ENCODE results near the gene ZCCHC12.
"Not testable (repeated sequence)": the region's sequence is repeated elsewhere in the genome, so short reads cannot be mapped to it uniquely, and the experiment has no call there.

The ZCCHC12 gene

DNA sequence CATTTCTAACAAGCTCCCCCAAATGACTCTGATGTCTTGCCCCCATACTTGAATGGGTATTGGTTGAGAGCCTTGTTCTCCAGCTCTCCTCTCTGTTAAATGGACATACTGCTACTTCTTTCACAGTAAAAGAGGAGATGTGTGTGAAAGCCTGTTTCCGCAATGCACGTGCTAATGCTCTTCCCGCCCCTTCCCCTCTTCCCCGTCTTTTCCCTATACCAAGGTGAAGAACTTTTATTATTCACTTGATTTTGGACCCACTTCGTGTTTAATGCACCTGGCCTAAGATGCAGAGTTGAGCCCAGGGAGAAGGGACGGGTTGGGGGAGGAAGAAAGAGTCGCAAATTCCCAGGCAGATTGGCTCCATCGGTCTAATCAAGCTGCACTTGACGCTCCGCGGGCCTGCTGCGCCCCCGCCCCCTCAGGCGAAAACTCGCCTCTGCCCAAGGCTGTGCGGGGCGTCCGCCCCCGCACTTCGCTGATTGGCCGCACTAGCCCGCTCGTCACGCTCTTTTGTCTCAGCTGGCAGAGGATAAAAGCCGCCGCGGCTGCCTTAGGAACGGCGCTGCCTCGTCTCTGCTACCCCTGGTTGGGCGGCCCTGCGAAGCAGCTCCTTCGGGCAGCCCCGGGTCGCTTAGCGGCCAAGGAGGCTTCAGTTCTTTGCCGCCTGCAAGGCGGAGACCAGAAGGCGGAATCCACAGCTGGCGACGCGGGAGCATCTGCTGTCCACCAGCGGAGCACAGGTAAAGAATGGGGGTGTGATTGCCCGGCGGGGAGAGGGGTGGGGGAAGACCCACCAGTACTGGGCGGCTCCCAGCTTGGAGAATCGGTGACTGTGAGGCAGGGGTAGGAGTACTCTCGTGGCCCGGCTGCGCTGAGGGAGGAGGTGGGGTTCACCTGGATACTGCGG is at the start of gene ZCCHC12:
Gene ZCCHC12, plus strand, starts transcription at position 562 of the 910 bp plus-strand sequence. CDS start 1,421 bp downstream, outside the sequence.
- no peak within 1 kb of the TSS for H3K9ac ChIP-seq (ENCODE audit: low read length)
- H3K27me3 ChIP-seq (ENCODE audit: control insufficient read depth in 1 of 2, insufficient read depth in 2 of 2, low read length in 2 of 2) = peaks cover 9 to 33% of the 10 kb centered on the region in 2 donors

DNA sequence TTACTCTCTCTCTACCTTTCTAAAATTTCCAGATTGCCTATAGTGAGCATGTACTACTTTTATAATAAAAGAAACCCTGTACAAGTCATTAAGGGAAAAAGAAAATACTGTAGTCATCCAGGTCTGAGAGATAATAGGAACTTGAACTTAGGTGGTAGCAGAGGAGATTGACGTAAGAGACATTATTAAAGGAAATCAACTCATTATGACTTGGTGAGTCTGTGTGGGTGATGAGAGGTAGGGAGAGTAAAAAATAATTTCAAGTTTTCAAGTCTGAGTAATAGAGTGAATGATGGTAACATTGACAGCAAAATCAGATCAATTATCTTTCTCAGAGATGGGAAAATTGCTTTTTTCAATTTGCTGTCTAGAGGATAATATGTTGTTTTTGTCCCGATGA is 44.0 kb upstream of the ZCCHC12 start:
- no peak overlapping the region for H3K4me3 ChIP-seq (ENCODE audit: low read depth in 1 of 2, low read length in 2 of 2)
- H3K9me3 ChIP-seq (ENCODE audit: low read length) = no peaks in the 10 kb centered on the region
- H3K4me1 ChIP-seq (ENCODE audit: insufficient read depth, low read length) = peaks cover 6% of the 10 kb centered on the region
- H3K27ac ChIP-seq (ENCODE audit: low read depth, low read length) = no peak overlapping the region
- no peak overlapping the region for H3K9ac ChIP-seq (ENCODE audit: low read length)
- no peaks in the 10 kb centered on the region for H3K27me3 ChIP-seq (ENCODE audit: control insufficient read depth in 1 of 2, insufficient read depth in 2 of 2, low read length in 2 of 2)
- no peaks in the 10 kb centered on the region for H3K36me3 ChIP-seq (ENCODE audit: insufficient read depth, low read length)

More for the DNA sequence above, at the start of gene ZCCHC12:
- Histone ChIP-seq H3K4me1 (ENCODE audit: insufficient read depth, low read length) (no peaks in the 10 kb centered on the region), H3K9me3 (ENCODE audit: low read length) (no peaks in the 10 kb centered on the region), H3K36me3 (ENCODE audit: insufficient read depth, low read length) (no peaks in the 10 kb centered on the region), H3K4me3 (ENCODE audit: low read depth in 1 of 2, low read length in 2 of 2) (peak within 1 kb of the TSS in 1 of 2 donors; percentile 47), H3K27ac (ENCODE audit: low read depth, low read length) (no peak within 1 kb of the TSS)

DNA sequence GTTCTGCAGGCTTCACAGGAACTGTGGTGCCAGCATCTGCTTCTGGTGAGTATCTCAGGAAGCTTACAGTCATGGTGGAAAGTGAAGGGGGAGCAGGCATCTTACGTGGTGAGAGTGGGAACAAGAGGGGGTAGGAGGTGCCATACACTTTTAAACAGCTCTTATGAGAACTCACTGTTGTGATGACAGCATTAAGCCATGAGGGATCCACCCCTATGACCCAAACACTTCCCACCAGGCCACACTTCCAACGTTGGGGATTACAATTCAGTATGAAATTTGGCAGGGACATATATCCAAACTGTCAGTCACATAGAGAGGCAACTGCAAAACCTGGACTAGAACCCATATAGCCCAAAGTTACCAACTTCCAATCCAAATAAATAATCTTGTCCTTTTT is 43.1 kb upstream of the ZCCHC12 start:
- Histone ChIP-seq H3K27ac (ENCODE audit: low read depth, low read length) (no peak overlapping the region), H3K36me3 (ENCODE audit: insufficient read depth, low read length) (no peaks in the 10 kb centered on the region), H3K4me3 (ENCODE audit: low read depth in 1 of 2, low read length in 2 of 2) (no peak overlapping the region), H3K9me3 (ENCODE audit: low read length) (no peaks in the 10 kb centered on the region), H3K4me1 (ENCODE audit: insufficient read depth, low read length) (peaks cover 6% of the 10 kb centered on the region), H3K27me3 (ENCODE audit: control insufficient read depth in 1 of 2, insufficient read depth in 2 of 2, low read length in 2 of 2) (no peaks in the 10 kb centered on the region), H3K9ac (ENCODE audit: low read length) (no peak overlapping the region)

DNA sequence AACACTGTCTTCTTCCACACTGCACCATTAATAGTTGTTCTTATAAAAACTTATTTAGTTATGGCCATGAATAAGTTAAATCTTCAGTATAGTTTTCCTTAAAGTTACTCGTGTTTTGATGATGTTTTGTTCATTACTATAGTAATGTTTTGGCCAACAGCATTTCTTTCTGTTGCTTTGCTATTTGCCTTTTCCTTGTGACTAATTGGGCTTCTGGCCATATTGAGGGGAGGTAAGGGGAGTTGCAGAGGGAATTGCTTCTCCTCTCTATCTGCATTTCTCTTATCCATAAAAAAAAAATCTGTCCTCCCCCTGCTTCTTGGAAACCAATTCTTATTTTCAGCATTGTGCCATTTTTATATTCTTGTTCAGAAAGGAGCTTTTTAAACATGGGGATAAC is 42.7 kb upstream of the ZCCHC12 start:
- no peak overlapping the region for H3K27ac ChIP-seq (ENCODE audit: low read depth, low read length)

DNA sequence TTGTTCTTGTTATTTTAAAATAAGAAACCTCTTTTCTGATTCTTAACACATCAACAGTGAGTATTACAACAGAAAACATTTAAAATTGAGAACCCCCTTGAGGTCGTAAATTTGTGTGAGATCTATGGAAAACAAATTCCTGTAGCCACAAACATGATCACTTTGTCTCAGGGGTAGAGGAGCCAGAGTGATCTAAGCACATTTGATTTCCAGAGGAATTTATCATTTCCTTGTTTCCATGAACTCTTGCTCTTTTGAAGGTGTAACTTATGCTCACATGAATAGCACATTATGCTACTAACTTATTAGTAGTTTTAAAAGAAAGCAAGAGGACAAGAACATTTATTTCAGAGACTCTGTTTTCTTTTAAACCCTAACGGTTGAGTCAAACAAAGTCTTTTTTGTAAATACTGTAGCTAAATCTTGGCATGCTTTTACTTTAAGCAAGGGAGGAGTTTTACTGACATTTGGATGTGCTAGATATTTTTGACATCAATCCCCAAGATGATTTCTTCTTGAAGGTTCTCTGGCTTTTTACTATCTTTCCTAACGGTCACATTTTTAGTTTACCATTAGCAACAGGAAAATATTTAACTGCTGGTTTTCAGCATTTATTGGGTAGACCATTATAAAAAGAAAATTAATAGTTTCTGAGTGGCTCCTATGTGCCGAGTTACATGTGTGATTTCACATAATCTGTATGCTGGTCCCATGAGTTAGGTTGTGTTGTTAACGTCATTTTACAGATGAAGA is 27.9 kb upstream of the ZCCHC12 start:
- Histone ChIP-seq H3K27me3 (ENCODE audit: control insufficient read depth in 1 of 2, insufficient read depth in 2 of 2, low read length in 2 of 2) (peaks cover 0 to 8% of the 10 kb centered on the region in 2 donors), H3K9me3 (ENCODE audit: low read length) (no peaks in the 10 kb centered on the region), H3K27ac (ENCODE audit: low read depth, low read length) (peak overlapping the region; percentile 7), H3K4me3 (ENCODE audit: low read depth in 1 of 2, low read length in 2 of 2) (no peak overlapping the region), H3K4me1 (ENCODE audit: insufficient read depth, low read length) (peaks cover 5% of the 10 kb centered on the region), H3K36me3 (ENCODE audit: insufficient read depth, low read length) (peaks cover 4% of the 10 kb centered on the region), H3K9ac (ENCODE audit: low read length) (no peak overlapping the region)

More for the DNA sequence above, 42.7 kb upstream of the ZCCHC12 start:
- Histone ChIP-seq H3K9me3 (ENCODE audit: low read length) (no peaks in the 10 kb centered on the region), H3K36me3 (ENCODE audit: insufficient read depth, low read length) (no peaks in the 10 kb centered on the region), H3K4me1 (ENCODE audit: insufficient read depth, low read length) (peaks cover 6% of the 10 kb centered on the region), H3K4me3 (ENCODE audit: low read depth in 1 of 2, low read length in 2 of 2) (no peak overlapping the region), H3K9ac (ENCODE audit: low read length) (no peak overlapping the region), H3K27me3 (ENCODE audit: control insufficient read depth in 1 of 2, insufficient read depth in 2 of 2, low read length in 2 of 2) (no peaks in the 10 kb centered on the region)

DNA sequence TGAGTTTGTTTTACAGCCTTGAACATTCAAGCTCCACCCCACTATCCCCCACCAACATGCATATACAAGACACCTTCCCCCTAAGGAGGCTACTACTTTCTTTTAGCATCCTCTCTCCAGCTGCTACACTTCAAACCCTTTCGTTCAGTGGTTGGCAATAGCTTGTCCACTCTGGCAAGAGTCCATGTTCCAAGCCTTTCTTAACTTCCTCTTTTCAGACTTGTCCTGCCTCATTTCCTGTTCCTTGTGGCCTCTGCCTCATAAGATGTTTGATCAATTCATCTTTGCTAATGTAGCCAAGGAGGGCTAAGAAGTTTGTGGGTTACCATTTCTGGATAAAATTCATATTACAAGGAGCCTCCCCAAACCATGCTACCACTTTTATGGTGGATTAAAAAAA is 20.8 kb upstream of the ZCCHC12 start:
- no peaks in the 10 kb centered on the region for H3K4me1 ChIP-seq (ENCODE audit: insufficient read depth, low read length)
- H3K36me3 ChIP-seq (ENCODE audit: insufficient read depth, low read length) = no peaks in the 10 kb centered on the region
- H3K9ac ChIP-seq (ENCODE audit: low read length) = no peak overlapping the region
- H3K9me3 ChIP-seq (ENCODE audit: low read length) = no peaks in the 10 kb centered on the region
- no peaks in the 10 kb centered on the region for H3K27me3 ChIP-seq (ENCODE audit: control insufficient read depth in 1 of 2, insufficient read depth in 2 of 2, low read length in 2 of 2)
- H3K4me3 ChIP-seq (ENCODE audit: low read depth in 1 of 2, low read length in 2 of 2) = no peak overlapping the region
- H3K27ac ChIP-seq (ENCODE audit: low read depth, low read length) = no peak overlapping the region

DNA sequence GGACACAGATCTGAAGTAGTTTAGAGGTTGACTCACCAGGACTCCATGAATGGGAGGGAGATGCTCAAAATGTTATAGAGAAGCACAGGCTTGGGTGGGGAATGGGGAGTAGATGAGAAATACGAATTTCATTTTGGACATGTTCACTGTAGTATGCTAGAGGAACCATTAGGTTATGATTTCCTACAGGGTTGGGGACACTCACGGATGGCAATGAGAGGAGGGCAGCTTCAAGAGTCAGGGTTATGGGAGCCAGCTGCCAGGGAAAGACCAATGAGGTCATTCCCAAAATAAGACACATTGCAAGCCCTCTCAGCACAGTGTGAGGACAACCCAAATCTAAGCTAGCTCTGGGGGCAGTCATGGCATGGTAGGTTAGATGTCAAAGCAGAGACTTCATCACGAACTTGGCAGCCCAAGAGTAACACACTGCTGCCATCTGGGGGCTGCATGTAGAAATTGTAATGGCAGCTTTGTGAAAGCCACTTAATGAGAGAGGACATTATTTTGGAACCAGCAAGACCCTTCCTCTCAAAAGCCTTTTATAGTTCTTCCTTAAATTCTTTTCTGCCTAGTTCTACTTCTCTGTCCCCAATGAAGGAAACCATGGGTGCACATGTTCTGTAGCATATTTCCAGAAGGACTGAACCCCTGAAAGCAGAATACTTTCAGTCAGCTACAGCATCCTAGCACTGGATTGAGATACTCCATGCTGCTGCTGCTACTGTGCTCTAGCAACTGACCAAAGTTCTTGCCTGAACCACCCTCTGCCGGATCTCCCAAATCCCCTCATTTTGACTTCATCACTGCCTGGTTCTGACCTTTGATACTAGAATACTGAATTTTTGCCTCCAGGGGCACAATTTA is 16.2 kb upstream of the ZCCHC12 start:
- H3K9ac ChIP-seq (ENCODE audit: low read length) = no peak overlapping the region
- H3K27me3 ChIP-seq (ENCODE audit: control insufficient read depth in 1 of 2, insufficient read depth in 2 of 2, low read length in 2 of 2) = no peaks in the 10 kb centered on the region
- no peaks in the 10 kb centered on the region for H3K36me3 ChIP-seq (ENCODE audit: insufficient read depth, low read length)
- H3K27ac ChIP-seq (ENCODE audit: low read depth, low read length) = no peak overlapping the region
- H3K4me1 ChIP-seq (ENCODE audit: insufficient read depth, low read length) = no peaks in the 10 kb centered on the region
- no peak overlapping the region for H3K4me3 ChIP-seq (ENCODE audit: low read depth in 1 of 2, low read length in 2 of 2)
- H3K9me3 ChIP-seq (ENCODE audit: low read length) = no peaks in the 10 kb centered on the region

DNA sequence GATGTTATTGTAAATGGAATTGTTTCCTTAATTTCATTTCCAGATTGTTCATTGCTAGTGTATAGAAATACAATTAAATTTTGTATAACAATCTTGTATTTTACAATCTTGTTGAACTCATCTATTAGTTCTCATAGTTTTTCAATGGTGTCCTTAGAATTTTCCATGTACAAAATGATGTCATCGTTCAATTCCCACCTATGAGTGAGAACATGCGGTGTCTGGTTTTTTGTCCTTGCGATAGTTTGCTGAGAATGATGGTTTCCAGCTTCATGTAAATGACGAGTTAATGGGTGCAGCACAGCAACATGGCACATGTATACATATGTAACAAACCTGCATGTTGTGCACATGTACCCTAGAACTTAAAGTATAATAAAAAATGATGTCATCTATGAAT is 6.4 kb upstream of the ZCCHC12 start:
- H3K4me1 ChIP-seq (ENCODE audit: insufficient read depth, low read length); H3K27ac ChIP-seq (ENCODE audit: low read depth, low read length); H3K9me3 ChIP-seq (ENCODE audit: low read length); H3K9ac ChIP-seq (ENCODE audit: low read length); H3K27me3 ChIP-seq (ENCODE audit: control insufficient read depth in 1 of 2, insufficient read depth in 2 of 2, low read length in 2 of 2); H3K36me3 ChIP-seq (ENCODE audit: insufficient read depth, low read length); H3K4me3 ChIP-seq (ENCODE audit: low read depth in 1 of 2, low read length in 2 of 2): not testable (repeated sequence)

DNA sequence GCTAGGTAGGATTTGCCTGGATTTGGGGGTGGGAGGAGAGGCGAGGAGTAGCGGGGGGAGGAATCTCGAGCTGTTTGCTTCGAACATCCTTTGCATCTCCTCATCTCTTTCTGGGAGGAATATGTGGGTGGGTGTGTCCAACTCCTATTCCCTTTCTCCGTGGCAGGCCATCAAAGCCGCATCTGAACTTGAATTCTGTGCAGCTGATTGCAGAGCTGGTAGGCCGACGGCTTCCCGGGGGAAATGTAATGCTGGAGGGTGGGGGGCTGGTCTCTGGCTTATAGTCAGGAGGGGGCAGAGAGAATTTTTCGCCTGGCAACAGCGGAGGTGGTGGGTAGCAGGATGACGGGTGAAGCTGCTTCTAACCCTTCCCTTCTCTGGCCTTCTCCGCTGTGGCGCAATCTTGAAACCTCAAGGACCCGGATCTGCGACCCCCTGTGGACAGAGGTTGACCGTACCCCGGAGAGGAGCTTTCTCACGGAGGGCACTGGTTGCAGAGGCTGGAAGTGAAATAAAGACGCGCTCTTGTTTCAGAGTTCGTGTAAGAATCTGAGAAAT is 628 bp downstream of the ZCCHC12 start:
- Histone ChIP-seq H3K36me3 (ENCODE audit: insufficient read depth, low read length) (no peaks in the 10 kb centered on the region), H3K27ac (ENCODE audit: low read depth, low read length) (no peak overlapping the region), H3K4me1 (ENCODE audit: insufficient read depth, low read length) (no peaks in the 10 kb centered on the region), H3K4me3 (ENCODE audit: low read depth in 1 of 2, low read length in 2 of 2) (peak overlapping the region in 1 of 2 donors; percentile 47), H3K27me3 (ENCODE audit: control insufficient read depth in 1 of 2, insufficient read depth in 2 of 2, low read length in 2 of 2) (peaks cover 9 to 38% of the 10 kb centered on the region in 2 donors), H3K9ac (ENCODE audit: low read length) (no peak overlapping the region), H3K9me3 (ENCODE audit: low read length) (no peaks in the 10 kb centered on the region)

DNA sequence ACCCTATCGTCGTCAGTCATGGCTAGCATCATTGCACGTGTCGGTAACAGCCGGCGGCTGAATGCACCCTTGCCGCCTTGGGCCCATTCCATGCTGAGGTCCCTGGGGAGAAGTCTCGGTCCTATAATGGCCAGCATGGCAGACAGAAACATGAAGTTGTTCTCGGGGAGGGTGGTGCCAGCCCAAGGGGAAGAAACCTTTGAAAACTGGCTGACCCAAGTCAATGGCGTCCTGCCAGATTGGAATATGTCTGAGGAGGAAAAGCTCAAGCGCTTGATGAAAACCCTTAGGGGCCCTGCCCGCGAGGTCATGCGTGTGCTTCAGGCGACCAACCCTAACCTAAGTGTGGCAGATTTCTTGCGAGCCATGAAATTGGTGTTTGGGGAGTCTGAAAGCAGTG is 1.6 kb downstream of the ZCCHC12 start:
- H3K27me3 ChIP-seq (ENCODE audit: control insufficient read depth in 1 of 2, insufficient read depth in 2 of 2, low read length in 2 of 2) = peaks cover 9 to 38% of the 10 kb centered on the region in 2 donors
- no peak overlapping the region for H3K27ac ChIP-seq (ENCODE audit: low read depth, low read length)
- no peak overlapping the region for H3K4me3 ChIP-seq (ENCODE audit: low read depth in 1 of 2, low read length in 2 of 2)
- no peaks in the 10 kb centered on the region for H3K4me1 ChIP-seq (ENCODE audit: insufficient read depth, low read length)
- no peaks in the 10 kb centered on the region for H3K9me3 ChIP-seq (ENCODE audit: low read length)
- no peak overlapping the region for H3K9ac ChIP-seq (ENCODE audit: low read length)
- no peaks in the 10 kb centered on the region for H3K36me3 ChIP-seq (ENCODE audit: insufficient read depth, low read length)

Data from muscle layer of colon (tissue), 2 donors.